Cardiac muscle cell (in vitro differentiated cells and primary cell): ENCODE data around the gene MAFF. TPM values are rescaled to one million over a fixed set of nuclear protein-coding genes. Genes with fewer than 3 reads are reported as not detected.

ENCODE experiments used
- DNase-seq, 2 donors: peaks; one replicate each; pipeline versions ENCODE4 v3.0.0 to v3.0.0-alpha.2; 2010 to 2017; ENCODE audit warnings: low read depth in 1 of 2, low spot score in 1 of 2
- H3K27ac ChIP-seq: fragments of 200-600 bp; sonication (generic); 2 replicates; pipeline ENCODE4 v1.5.1; 2016
- H3K27me3 ChIP-seq: fragments of 200-600 bp; sonication (generic); 2 replicates; pipeline ENCODE4 v1.6.0; 2016; ENCODE audit warnings: control low read depth
- H3K36me3 ChIP-seq: fragments of 200-600 bp; sonication (generic); 2 replicates; pipeline ENCODE4 v1.5.1; 2016; ENCODE audit warnings: control low read depth
- H3K4me1 ChIP-seq: fragments of 200-600 bp; sonication (generic); 2 replicates; pipeline ENCODE4 v1.8.1; 2017; ENCODE audit warnings: low read depth, mild to moderate bottlenecking, mixed run types
- H3K4me3 ChIP-seq: fragments of 200-600 bp; sonication (generic); 2 replicates; pipeline ENCODE4 v1.5.1; 2016; ENCODE audit warnings: mild to moderate bottlenecking
- H3K9me3 ChIP-seq: fragments of 200-600 bp; sonication (generic); 2 replicates; pipeline ENCODE4 v1.5.1; 2017; ENCODE audit warnings: low read depth, mild to moderate bottlenecking, control low read depth
- CTCF ChIP-seq: IDR thresholded peaks from 2 replicates; pipeline ENCODE4 v1.5.1; 2012; ENCODE audit warnings: low read depth, mild to moderate bottlenecking, low read length
- polyA plus RNA-seq: library from polyadenylated mRNA; unstranded; fragments of >200 nt; fragmentation: Nextera tagmentation; extraction: Ambion mirVana; gene quantifications from 2 replicates; pipeline ENCODE4 v1.2.1, GENCODE V29; 2016
- total RNA-seq: library from RNA; depleted of rRNA; stranded (reverse); fragments of >200 nt; gene quantifications from 2 replicates; pipeline ENCODE4 v1.2.3, GENCODE V29; 2016

The MAFF gene
- total and polyA plus RNA-seq, 2 experiments from 2014 or later, result 4.1 to 4.3 TPM

GRCh38 chr22:38220653-38221386 lies 19.0 kb downstream of the MAFF start:
- H3K27ac ChIP-seq, result no peak overlapping the region
- no peaks in the 10 kb centered on the region for H3K27me3 ChIP-seq
- H3K36me3 ChIP-seq, result peaks cover 8% of the 10 kb centered on the region
- H3K4me1 ChIP-seq, result peaks cover 6% of the 10 kb centered on the region
- DNase-seq, result no peak
- H3K9me3 ChIP-seq, result no peaks in the 10 kb centered on the region
- no peak overlapping the region for H3K4me3 ChIP-seq
- TF ChIP-seq CTCF, result no peak

DNA sequence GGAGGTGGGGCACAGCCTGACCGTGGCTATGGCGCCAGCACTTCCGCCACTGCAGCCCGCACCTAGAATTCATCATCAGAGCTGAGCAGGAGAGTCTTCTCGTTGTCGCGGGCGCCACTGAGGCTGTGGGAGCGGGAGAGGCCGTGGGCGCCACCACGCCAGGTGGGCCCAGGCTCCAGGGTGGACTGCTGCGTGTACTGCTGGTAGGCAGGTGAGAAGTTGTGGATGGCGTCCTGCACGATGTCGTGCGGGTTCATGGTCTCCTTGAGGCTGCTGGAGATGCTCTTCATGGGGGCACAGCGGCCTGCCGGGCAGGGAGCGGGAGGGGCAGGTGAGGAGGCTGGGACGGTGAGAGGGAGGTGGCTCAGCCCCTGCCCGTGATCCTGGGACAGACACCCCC lies 19.6 kb downstream of the MAFF start:
- Histone ChIP-seq H3K4me3 (no peak overlapping the region), H3K36me3 (peaks cover 8% of the 10 kb centered on the region), H3K9me3 (no peaks in the 10 kb centered on the region), H3K27me3 (no peaks in the 10 kb centered on the region), H3K27ac (no peak overlapping the region), H3K4me1 (peaks cover 6% of the 10 kb centered on the region)
- no peak for TF ChIP-seq CTCF
- no peak for DNase-seq

DNA sequence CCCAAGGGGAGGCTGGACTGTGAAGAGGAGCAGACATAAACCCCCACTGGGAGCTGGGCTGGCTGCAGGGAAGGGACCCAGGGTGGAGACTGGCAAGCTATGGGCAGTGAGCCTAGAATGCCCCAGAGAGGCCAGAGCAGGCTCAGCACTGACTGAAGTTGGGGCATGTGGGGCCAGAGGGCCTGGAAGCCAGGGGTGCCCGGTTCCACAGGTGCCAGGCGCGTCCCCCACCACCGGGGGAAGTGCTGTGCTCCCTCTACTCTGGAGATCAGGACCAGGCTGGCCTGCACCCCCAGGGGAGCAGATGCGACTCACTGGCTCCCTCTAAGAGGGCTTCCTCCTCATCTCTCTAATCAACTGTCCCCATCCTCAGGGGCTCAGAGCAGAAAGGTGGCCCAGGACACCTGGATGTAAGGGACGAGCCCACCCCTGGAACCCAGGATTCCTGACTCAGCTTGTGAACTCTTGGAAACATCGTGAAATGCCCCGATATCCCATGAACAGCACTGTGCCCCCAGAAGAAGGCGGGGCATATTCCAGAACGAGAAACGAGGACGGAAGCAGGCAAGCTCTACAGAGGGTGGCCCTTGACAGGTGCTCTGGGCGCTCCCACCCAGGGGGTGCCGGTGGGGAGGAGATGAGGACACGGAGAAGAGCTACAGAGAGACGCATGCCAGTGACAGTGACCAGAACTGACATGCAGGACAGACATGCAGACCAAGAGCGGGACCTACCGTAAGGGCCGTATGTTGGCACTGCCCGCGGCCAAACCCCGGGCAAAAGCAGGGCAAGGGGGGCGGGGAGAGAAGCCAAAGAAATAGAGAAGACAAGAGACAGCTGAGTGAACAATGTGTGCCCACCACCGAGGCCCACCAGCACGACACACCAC lies 20.4 kb downstream of the MAFF start:
- Histone ChIP-seq H3K4me1 (peaks cover 6% of the 10 kb centered on the region), H3K4me3 (no peak overlapping the region), H3K9me3 (no peaks in the 10 kb centered on the region), H3K27me3 (no peaks in the 10 kb centered on the region), H3K27ac (no peak overlapping the region), H3K36me3 (peaks cover 8% of the 10 kb centered on the region)
- TF ChIP-seq CTCF, result no peak
- no peak for DNase-seq

DNA sequence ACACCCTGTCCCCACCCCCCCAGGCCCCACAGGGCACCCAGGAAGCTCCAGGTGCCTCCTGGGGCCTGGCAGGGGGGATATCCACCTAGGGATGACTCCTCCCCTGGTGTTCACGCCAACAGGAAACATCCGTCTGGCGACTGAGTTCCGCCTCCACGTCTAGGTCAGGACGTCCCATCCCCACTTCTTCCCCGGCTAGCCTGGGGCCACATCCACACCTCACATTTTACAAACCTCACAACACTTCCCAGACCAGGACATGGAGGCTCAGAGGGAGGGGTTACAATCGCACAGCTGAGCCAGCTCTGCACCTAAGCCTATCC lies 21.0 kb downstream of the MAFF start:
- Histone ChIP-seq H3K27ac (no peak overlapping the region), H3K27me3 (no peaks in the 10 kb centered on the region), H3K36me3 (peaks cover 8% of the 10 kb centered on the region), H3K4me1 (peaks cover 6% of the 10 kb centered on the region), H3K9me3 (no peaks in the 10 kb centered on the region), H3K4me3 (no peak overlapping the region)
- TF ChIP-seq CTCF, result no peak
- DNase-seq, result no peak

DNA sequence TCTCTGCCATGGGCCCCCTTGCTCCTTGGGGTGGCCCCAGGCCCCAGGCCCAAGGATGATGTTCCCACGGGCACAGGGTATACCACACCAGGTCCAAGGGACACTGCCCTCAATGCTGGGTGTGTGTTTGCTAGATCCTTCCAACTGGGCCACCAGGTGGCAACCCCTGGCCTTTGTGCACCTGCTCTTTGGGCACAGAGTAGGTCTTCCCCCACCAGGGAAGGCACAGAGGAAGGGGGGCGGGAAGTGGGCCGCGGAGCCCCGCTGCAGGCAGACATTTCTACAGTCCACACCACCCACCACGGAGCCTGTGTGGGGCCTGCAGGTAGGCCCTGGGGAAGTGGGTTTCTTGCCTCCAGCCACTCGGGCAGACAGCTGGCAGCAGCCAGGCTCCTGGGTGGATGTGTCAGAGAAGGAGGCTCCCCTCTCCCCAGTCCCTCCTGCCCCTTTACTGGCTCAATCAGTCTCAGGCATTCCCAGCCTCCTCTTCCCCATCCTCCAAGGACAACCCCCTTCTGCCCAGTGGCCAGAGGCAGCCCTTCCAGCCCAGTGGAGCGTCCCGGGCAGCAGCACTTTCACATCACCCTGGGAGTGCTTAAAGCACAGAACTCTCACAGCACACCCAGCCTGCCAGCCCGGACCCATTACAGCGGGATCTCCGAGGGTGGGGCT lies 21.6 kb downstream of the MAFF start:
- Histone ChIP-seq H3K4me1 (peaks cover 6% of the 10 kb centered on the region), H3K36me3 (peaks cover 8% of the 10 kb centered on the region), H3K27ac (no peak overlapping the region), H3K4me3 (no peak overlapping the region), H3K9me3 (no peaks in the 10 kb centered on the region), H3K27me3 (no peaks in the 10 kb centered on the region)
- DNase-seq, result no peak
- no peak for TF ChIP-seq CTCF
